DOHH2 (cell line): ENCODE measurements around the gene GRK6.

Experiments used
- H3F3A ChIP-seq: fragments of 200-600 bp; sonication (generic), shearing (Covaris generic); 2 replicates; pipeline ENCODE4 v1.6.0; 2016; ENCODE audit warnings: antibody characterized with exemption, mild to moderate bottlenecking; ENCODE audit not compliant: control insufficient read depth, insufficient read depth
- H3K27ac ChIP-seq: fragments of 200-600 bp; sonication (generic); 2 replicates; pipeline ENCODE4 v1.5.1; 2014; ENCODE audit warnings: low read depth, mild to moderate bottlenecking, low read length, moderate library complexity
- H3K27me3 ChIP-seq: fragments of 200-600 bp; sonication (generic); 2 replicates; pipeline ENCODE4 v1.6.1; 2014; ENCODE audit warnings: mild to moderate bottlenecking, low read length, mixed read lengths; ENCODE audit not compliant: control insufficient read depth
- H3K36me3 ChIP-seq: fragments of 200-600 bp; sonication (generic); 2 replicates; pipeline ENCODE4 v1.6.1; 2014; ENCODE audit warnings: mild to moderate bottlenecking, low read length, moderate library complexity, mixed read lengths; ENCODE audit not compliant: control insufficient read depth
- H3K4me1 ChIP-seq: fragments of 200-600 bp; sonication (generic); 2 replicates; pipeline ENCODE4 v1.6.1; 2014; ENCODE audit warnings: mild to moderate bottlenecking, low read length, mixed read lengths; ENCODE audit not compliant: control insufficient read depth
- H3K4me2 ChIP-seq: fragments of 200-600 bp; sonication (generic); 2 replicates; pipeline ENCODE4 v1.6.0; 2014; ENCODE audit warnings: mild to moderate bottlenecking, low read length, moderate library complexity
- H3K4me3 ChIP-seq: fragments of 200-600 bp; sonication (generic); 2 replicates; pipeline ENCODE4 v1.5.1; 2014; ENCODE audit warnings: mild to moderate bottlenecking, low read length, mixed read lengths
- H3K79me2 ChIP-seq: fragments of 200-600 bp; sonication (generic); 2 replicates; pipeline ENCODE4 v1.6.1; 2014; ENCODE audit warnings: mild to moderate bottlenecking, low read length, mixed read lengths; ENCODE audit not compliant: control insufficient read depth
- H3K9me2 ChIP-seq: fragments of 200-600 bp; sonication (generic); replicated peaks from 2 replicates; pipeline ENCODE4 v1.6.1; 2014; ENCODE audit warnings: mild to moderate bottlenecking, low read length, mixed read lengths; ENCODE audit not compliant: control insufficient read depth
- H3K9me3 ChIP-seq: fragments of 200-600 bp; sonication (generic); 2 replicates; pipeline ENCODE4 v1.6.1; 2014; ENCODE audit warnings: antibody characterized with exemption, low read length, mixed read lengths; ENCODE audit not compliant: control insufficient read depth, insufficient read depth
- H4K20me1 ChIP-seq: fragments of 200-600 bp; sonication (generic); 2 replicates; pipeline ENCODE4 v1.6.0; 2014; ENCODE audit warnings: low read depth, mild to moderate bottlenecking, antibody characterized with exemption, low read length, moderate library complexity; ENCODE audit not compliant: control insufficient read depth, insufficient read depth
- EZH2phosphoT487 ChIP-seq: fragments of 200-600 bp; sonication (generic); IDR thresholded peaks from 2 replicates; pipeline ENCODE4 v1.6.1; 2017; ENCODE audit warnings: borderline replicate concordance, mild to moderate bottlenecking, antibody characterized with exemption, low read length, moderate library complexity, mixed read lengths
- TF ChIP-seq, protein P1 (sequence below): fragments of 200-600 bp; sonication (generic); IDR thresholded peaks from one replicate; pipeline ENCODE4 v1.5.1; 2014; ENCODE audit warnings: antibody characterized with exemption, mild to moderate bottlenecking, low read depth, low read length; ENCODE audit not compliant: poor library complexity, severe bottlenecking

GRK6 gene

DNA sequence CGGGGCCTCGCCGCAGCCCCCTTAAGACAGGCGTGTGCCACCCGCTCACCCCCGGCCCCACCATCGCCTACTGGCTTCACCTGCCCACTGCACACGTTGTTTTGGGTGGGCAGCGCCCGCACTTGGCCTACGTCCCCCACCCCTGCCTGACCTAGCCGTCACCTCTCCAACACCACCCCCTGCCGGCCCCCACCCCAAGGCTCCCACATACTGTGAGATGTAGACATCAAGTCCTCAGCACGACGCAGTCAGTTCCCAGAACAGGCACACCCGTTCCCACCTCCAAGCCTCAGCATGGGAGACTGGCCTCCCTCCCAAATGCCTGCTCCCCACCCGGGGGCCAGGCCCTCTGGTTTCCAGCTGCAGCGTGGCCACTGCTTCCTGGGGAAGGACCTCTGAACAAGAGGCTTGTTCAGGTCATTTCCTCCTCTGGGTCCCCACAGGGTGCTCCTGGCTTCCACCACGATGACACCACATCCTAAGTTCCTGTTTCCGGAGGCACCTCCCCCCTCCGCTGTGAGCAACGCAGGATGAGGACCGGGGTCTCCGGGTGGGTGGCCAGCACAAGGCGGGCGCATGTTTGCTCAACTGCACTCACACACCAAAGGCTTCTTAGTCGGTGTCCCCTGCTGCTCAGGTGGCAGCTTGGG lies 35.7 kb downstream of the GRK6 start:
- Histone ChIP-seq H3K9me3 (no peaks in the 10 kb centered on the region), H3K4me3 (no peak overlapping the region), H3K27me3 (no peaks in the 10 kb centered on the region), H3K9me2 (no peaks in the 10 kb centered on the region), H4K20me1 (0 out of 2 replicates have a peak, but pooled peaks cover 3% of the 10 kb centered on the region), H3F3A (peaks cover 3% of the 10 kb centered on the region), H3K27ac (no peak overlapping the region), H3K79me2 (no peaks in the 10 kb centered on the region), H3K4me2 (peak overlapping the region; percentile 8; the same call in 1 of the 2 replicates), H3K4me1 (peaks cover 16% of the 10 kb centered on the region), H3K36me3 (peaks cover 38% of the 10 kb centered on the region)
- TF ChIP-seq, protein P1, sequence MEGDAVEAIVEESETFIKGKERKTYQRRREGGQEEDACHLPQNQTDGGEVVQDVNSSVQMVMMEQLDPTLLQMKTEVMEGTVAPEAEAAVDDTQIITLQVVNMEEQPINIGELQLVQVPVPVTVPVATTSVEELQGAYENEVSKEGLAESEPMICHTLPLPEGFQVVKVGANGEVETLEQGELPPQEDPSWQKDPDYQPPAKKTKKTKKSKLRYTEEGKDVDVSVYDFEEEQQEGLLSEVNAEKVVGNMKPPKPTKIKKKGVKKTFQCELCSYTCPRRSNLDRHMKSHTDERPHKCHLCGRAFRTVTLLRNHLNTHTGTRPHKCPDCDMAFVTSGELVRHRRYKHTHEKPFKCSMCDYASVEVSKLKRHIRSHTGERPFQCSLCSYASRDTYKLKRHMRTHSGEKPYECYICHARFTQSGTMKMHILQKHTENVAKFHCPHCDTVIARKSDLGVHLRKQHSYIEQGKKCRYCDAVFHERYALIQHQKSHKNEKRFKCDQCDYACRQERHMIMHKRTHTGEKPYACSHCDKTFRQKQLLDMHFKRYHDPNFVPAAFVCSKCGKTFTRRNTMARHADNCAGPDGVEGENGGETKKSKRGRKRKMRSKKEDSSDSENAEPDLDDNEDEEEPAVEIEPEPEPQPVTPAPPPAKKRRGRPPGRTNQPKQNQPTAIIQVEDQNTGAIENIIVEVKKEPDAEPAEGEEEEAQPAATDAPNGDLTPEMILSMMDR: no peak
- no peak for TF ChIP-seq EZH2phosphoT487

DNA sequence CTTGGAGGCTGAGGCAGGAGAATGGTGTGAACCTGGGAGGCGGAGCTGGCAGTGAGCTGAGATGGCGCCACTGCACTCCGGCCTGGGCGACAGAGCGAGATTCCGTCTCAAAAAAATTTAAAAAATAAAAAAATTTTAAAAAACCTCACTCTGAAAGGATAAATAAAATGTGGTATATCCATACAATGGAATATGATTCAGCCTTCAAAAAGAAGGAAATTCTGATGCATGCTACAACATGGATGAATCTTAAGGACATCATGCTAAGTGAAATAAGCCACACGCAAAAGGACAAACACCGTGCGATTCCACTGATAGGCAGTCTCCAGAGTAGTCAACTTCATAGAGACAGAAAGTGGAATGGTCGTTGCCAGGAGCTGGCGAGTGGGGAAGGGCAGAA lies 38.6 kb downstream of the GRK6 start:
- H3F3A ChIP-seq: no peaks in the 10 kb centered on the region
- peaks cover 29% of the 10 kb centered on the region for H3K36me3 ChIP-seq
- H3K79me2 ChIP-seq: peaks cover 9% of the 10 kb centered on the region

DNA sequence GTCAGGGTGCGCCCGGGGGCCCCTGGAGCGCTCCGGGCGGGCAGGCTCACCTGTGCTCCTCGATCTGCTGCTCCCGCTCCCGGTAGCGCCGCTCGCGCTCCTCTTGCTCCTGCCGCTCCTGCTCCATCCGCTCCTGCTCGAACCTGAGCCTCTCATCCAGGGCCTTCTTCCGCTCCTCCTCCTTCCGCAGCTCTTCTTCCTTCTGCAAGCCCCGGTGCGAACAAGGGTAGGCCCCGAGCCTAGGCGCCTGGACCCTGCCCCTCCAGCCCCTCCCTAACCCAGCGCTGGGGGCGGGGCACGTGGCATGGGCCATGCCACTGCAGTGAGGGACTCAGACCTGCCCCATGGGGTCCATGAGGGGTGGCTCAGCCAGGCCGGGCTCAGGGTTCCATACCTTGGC lies 40.4 kb downstream of the GRK6 start:
- no peak for TF ChIP-seq EZH2phosphoT487
- TF ChIP-seq, protein P1: no peak
- Histone ChIP-seq H3K27ac (no peak overlapping the region), H3K4me1 (peaks cover 21% of the 10 kb centered on the region), H3K4me2 (no peak overlapping the region), H4K20me1 (peaks cover 8% of the 10 kb centered on the region; the same call in 1 of the 2 replicates), H3K4me3 (no peak overlapping the region), H3K79me2 (peaks cover 27% of the 10 kb centered on the region), H3F3A (no peaks in the 10 kb centered on the region), H3K9me3 (no peaks in the 10 kb centered on the region), H3K27me3 (no peaks in the 10 kb centered on the region), H3K9me2 (no peaks in the 10 kb centered on the region), H3K36me3 (peaks cover 42% of the 10 kb centered on the region)

More for the DNA sequence above, 38.6 kb downstream of the GRK6 start:
- no peaks in the 10 kb centered on the region; the same call in 1 of the 2 replicates for H4K20me1 ChIP-seq
- no peak for TF ChIP-seq EZH2phosphoT487
- TF ChIP-seq, protein P1: no peak
- no peaks in the 10 kb centered on the region for H3K9me2 ChIP-seq
- no peak overlapping the region for H3K27ac ChIP-seq
- H3K4me2 ChIP-seq: no peak overlapping the region
- H3K4me3 ChIP-seq: no peak overlapping the region
- peaks cover 11% of the 10 kb centered on the region for H3K4me1 ChIP-seq
- no peaks in the 10 kb centered on the region for H3K9me3 ChIP-seq
- H3K27me3 ChIP-seq: no peaks in the 10 kb centered on the region
